GM08714 (cell line): ENCODE results near the gene SSH2.
"Not testable (repeated sequence)": the region's sequence is repeated elsewhere in the genome, so short reads cannot be mapped to it uniquely, and the experiment has no call there.

ENCODE experiments used
- H3K4me3 ChIP-seq: fragments of 200-500 bp; sonication (Bioruptor generic); 2 replicates; pipeline ENCODE4 v1.5.1; 2014; ENCODE audit warnings: mild to moderate bottlenecking, low read length, inconsistent platforms
- ZNF274 ChIP-seq: IDR thresholded peaks from 2 replicates; pipeline ENCODE4 v1.6.1; 2012; ENCODE audit warnings: mild to moderate bottlenecking, low read depth, low read length

Gene SSH2

DNA sequence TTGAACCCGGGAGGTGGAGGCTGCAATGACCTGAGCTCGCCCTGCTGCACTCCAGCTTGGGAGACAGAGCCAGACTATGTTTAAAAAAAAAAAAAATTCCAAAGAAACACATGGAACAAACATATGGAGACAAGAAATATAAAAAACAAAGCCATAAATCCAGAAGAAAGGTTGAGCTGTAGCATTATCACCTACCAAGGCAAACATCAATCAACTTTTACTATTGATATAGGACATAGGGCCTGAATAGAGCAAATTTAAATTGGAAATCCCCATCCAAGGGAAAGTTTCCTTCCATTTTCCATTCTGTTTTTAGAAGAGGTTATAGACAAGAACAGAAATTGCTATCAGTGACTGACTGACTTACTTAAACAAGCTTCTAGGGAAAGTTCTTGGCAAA is 56.6 kb downstream of the SSH2 start:
- no peak for TF ChIP-seq ZNF274
- H3K4me3 ChIP-seq: no peak overlapping the region

DNA sequence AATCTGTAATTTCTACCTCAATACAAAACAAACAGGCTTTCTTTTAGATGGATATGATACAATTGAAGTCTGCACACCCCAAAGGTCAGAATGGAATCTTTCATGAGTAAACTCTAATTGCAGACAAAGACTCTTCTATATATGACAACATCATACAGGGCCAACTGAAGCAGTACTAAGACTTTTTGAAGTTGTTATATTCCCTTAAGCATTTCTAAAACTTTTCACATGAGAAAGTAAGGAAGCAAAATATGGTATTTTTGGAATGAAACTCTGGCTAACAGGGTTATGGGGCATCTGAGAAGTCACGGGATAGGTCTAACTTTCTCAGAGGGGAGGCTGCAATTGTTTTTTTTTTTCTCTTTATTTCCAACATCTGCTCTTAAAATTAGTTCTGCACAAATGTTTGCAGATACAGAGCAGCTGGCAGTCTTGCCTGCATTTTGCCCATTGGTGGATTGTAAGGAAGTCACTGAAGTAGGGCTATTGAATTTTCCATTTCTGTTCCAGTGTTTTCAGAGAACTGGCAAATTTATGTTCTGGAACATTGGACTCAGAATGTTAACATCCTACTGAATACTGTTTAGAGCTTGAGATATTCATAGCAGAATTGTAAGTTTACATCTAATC is 59.1 kb downstream of the SSH2 start:
- no peak overlapping the region for H3K4me3 ChIP-seq
- no peak for TF ChIP-seq ZNF274

DNA sequence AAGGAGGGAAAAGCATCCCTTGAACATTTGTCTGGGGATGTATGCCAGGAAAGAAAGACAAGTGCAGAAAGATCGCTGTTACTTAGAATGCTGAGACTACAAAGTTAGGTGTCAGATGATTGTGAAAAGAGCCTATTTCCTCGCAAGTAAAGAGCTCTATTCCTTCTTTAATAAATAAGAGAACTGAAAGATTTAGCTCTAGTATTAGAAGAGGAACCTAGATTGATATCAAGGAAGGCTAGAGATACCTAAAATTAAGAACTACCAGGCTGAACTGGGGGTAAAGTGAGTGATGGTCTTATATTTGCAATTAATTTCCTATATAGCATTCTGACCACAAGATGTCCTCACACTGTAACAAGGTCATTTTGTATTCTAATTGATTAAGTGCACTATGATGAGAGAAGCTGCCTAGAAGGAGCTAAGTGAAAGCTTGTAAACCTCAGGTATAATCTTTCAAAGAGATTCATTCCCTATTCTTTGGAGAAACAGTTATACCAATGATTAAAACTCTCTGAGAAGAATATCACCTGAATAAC is 62.3 kb downstream of the SSH2 start:
- H3K4me3 ChIP-seq: no peak overlapping the region
- TF ChIP-seq ZNF274: no peak

DNA sequence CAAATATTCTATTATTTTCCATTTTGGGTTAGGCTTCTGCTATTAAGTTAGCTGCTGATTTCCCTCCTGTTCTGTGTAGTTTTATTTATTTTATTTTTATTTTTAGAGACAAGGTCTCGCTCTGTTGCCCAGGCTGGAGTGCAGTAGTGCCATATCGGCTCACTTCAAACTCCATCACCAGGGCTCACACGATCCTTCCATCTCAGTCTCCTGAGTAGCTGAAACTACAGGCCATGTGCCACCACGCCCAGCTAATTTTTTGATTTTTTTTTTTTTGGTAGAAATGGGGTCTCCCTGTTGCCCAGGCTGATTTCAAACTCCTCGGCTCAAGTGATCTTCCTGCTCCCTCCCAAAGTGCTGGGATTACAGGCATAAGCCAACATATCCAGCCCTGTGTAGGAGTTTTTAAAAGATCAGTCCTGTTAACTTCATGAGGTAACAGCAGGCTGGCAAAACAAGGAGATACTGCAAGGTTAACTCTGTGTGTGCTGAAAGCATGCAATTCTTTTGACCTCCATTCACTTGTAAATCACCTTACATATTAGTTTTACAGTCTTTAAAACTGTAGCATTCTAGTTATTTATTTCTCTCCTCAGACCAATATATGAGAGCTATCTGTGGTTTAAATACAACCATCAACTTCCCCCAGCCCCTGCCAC is 63.2 kb downstream of the SSH2 start:
- H3K4me3 ChIP-seq: no peak overlapping the region
- TF ChIP-seq ZNF274: no peak

DNA sequence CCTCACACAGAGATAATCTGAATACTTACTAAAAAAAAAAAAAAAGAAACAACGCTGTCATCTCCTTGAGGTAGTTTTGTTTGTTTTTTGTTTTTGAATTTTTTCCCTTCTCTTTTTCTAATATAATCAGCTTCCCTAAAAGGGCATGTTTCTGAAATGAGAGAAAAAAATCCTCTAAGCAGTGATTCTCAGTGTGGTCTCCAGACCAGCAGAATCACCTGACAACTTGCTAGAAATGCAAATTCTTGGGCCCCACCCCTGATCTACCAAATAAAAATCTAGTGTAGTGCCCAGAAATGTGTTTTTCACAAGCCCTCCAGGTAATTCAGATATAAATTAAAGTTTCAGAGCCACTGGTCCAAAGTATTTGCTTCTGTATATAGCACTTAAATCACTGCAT is 65.4 kb downstream of the SSH2 start:
- no peak overlapping the region for H3K4me3 ChIP-seq
- TF ChIP-seq ZNF274: no peak

DNA sequence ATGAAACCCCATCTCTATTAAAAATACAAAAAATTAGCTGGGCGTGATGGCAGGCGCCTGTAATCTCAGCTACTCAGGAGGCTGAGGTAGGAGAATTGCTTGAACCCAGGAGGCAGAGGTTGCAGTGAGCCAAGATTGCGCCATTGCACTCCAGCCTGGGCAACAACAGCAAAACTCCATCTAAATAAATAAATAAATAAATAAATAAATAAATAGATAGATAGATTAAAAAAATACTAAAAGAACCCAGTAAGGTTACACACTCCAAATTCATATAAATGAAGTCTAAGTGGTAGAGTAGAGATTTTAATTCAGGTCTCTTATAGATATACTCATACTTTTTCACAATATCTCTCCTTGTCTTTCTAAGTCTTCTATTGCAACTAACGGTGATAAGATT is 65.9 kb downstream of the SSH2 start:
- H3K4me3 ChIP-seq: not testable (repeated sequence)

DNA sequence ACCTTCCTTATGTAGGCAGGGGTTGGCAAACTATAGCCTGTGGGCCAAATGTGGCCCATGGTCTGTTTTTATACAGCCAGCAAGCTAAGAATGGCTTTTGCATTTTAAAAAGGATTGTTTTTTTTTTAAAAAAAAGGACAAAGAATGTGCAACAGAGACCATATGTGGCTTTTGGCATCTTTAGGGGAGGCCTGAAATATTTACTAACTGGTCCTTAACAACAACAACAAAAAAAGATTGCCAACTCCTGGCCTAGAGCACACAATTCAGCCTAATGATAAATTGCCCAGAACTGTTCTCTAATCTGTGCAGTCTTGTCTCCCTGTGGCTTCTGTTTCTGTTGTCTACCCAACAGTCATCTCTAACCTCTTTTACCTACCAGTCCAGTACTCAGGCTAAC is 67.1 kb downstream of the SSH2 start:
- no peak for TF ChIP-seq ZNF274
- no peak overlapping the region for H3K4me3 ChIP-seq

DNA sequence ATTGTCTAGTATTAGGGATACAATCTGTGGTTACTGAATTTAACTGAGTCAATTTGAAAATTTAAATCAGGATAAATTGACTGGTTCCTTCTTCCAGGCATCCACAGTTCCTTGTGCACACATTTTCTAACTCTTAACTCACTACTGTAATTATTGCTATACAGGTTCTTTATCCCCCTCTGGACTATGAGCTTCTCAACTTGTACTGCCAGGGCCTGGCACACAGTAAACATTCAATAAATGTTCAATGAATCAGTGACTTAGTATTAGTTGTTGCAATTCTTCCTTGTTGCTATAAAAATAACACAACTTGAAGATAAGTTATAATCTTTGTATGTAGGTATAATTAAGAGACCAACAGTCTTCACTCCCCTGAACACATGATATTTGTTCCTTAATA is 67.9 kb downstream of the SSH2 start:
- no peak overlapping the region for H3K4me3 ChIP-seq
- TF ChIP-seq ZNF274: no peak

DNA sequence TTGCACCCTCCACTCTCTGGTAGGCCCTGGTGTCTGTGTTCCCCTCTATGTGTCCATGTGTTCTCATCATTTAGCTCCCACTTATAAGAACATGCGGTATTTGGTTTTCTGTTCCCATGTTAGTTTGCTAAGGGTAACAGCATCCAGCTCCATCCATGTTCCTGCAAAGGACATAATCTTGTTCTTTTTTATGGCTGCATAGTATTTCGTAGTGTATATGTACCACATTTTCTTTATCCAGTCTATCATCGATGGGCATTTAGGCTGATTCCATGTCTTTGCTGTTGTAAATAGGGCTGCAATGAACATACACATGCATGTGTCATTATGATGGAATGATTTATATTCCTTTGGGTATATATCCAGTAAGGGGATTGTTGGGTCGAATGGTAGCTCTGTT is 70.6 kb downstream of the SSH2 start:
- H3K4me3 ChIP-seq: not testable (repeated sequence)

DNA sequence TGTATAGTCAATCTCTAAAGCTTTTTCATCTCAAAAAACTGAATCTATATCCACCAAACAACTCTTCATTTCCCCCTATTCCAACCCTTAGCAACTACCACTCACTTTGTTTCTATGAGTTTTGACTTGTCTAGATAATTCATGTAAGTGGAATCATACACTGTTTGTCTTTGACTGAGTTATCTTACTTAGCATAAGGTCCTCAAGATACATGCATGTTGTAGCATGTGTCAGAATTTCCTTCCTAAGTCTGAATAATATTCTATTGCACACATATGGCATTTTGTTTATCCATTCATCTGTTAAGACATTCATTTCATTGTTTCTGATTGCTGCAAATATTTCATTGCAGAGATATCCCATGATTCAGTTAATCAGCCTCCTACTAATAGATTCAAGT is 72.2 kb downstream of the SSH2 start:
- no peak overlapping the region for H3K4me3 ChIP-seq
- TF ChIP-seq ZNF274: no peak

DNA sequence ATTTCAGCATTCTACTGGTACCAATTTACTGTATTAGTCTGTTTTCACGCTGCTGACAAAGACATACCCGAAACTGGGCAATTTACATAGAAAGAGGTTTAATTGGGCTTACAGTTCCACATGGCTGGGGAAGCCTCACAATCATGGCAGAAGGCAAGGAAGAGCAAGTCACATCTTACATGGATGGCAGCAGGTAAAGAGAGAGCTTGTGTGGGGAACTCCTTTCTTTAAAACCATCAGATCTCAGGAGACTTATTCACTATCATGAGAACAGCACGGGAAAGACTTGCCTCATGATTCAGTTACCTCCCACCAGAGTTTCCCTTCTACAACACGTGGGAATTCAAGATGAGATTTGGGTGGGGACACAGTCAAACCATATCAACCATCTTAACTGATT is 72.9 kb downstream of the SSH2 start:
- H3K4me3 ChIP-seq: not testable (repeated sequence)

DNA sequence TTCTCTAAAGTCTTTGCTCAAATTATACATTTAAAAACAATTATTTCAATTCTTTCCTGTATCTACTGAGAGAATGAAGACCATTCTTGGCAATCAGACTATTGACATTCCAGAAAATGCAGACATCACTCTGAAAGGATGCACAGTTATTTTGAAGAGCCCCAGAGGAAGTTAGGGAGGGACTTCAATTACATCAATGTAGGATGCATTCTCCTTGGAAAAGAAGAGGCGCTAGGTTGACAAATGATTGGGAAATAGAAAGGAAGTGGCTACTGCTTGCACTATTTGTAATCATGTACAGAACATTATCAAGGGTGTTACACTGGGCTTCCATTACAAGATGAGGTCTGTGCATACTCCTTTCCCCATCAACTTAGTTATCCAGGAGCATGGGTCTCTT is 74.3 kb downstream of the SSH2 start:
- no peak overlapping the region for H3K4me3 ChIP-seq
- no peak for TF ChIP-seq ZNF274

DNA sequence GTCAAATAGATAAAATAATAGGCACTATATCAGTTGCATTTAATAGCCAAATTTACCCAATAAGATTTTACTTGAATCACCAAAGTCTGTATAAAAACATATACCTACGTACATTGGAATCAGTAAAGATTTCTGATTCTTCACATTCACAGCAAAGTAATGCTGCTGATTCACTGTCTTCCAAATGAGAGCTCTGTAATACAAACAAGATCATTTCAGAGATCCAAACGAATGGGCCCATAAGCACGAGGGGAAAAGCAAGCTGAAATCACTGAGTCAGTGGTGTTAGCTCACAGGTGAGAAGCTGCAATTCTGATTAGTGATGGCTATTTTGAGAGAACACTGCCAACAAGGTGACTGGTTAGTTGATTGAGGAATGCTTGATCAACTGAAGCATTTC is 81.3 kb downstream of the SSH2 start:
- TF ChIP-seq ZNF274: no peak
- H3K4me3 ChIP-seq: no peak overlapping the region

DNA sequence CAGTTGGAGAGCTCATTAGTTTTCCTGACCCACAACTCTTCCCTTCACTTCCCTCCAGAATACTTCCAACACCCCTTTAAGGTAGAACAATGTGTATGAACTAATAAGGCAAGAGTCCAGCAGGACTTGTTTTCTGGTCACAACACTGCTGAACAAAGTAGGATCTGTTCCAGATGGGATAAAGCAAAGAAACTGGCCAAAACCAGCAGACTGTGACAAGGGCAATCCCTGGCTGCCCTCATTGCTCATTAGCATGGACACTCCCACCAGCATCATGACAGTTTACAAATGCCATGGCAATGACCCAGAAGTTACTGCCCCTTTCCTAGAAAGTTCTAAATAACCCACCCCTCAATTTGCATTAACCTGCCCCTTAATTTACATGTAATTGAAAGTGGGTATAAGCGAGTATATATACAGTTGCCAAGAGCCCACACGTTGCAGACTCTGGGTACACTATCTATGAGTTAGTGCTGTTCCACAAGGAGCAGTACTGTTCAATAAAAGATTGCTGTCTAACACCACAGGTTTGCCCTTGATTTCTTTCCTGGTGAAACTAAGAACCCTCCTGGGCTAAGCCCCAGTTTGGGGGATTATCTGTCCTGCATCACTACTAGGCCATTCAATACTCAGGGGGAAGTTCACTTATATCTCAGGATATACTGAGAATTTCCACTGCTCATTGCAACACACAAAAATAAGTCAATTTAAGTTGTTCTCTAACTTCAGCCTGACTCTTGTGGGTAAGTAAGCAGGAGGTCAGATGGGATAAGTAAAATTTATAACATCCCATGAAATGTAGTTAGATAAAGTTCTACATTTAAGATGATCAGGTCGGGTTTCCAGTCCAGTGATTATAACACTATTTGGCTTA is 82.3 kb downstream of the SSH2 start:
- no peak overlapping the region for H3K4me3 ChIP-seq
- no peak for TF ChIP-seq ZNF274

DNA sequence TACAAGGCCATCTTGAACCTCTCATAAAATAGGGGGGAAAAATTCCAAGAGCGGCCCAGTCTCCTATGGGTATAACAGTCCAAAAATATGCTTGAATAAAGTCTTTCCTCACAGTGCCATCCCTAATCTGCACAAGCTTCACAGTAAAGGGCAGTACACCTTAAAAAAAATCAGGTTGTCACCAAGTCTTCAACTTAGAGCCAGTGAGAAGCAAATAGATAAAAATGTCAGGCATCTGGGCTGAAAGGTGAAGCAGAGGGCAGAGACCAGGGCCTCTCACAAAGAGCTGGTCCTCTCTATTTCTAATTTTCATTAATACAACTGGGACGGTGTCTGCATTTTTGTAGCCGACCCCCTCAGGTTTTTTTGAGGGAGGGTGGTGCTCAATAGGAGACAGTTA is 82.9 kb downstream of the SSH2 start:
- no peak for TF ChIP-seq ZNF274
- H3K4me3 ChIP-seq: no peak overlapping the region
